Hepatocyte (in vitro differentiated cells): ENCODE results near the gene STK38. TPM values are rescaled to one million over a fixed set of nuclear protein-coding genes. Genes with fewer than 3 reads are reported as not detected.

Experiments used
- DNase-seq: peaks from one replicate; pipeline ENCODE4 v3.0.0-alpha.2; 2016; ENCODE audit warnings: low spot score
- H2AFZ ChIP-seq: fragments of 200-600 bp; sonication (generic); 2 replicates; pipeline ENCODE4 v1.6.0; 2016; ENCODE audit warnings: antibody characterized with exemption, mild to moderate bottlenecking
- H3K27ac ChIP-seq: fragments of 200-600 bp; sonication (generic); 2 replicates; pipeline ENCODE4 v1.5.1; 2016; ENCODE audit warnings: mild to moderate bottlenecking
- H3K27me3 ChIP-seq: fragments of 200-600 bp; sonication (generic); 2 replicates; pipeline ENCODE4 v1.6.1; 2016
- H3K36me3 ChIP-seq: fragments of 200-600 bp; sonication (generic); replicated peaks from 2 replicates; pipeline ENCODE4 v1.5.1; 2016; ENCODE audit warnings: low read depth; ENCODE audit not compliant: insufficient read depth
- H3K4me1 ChIP-seq: fragments of 200-600 bp; sonication (generic); 2 replicates; pipeline ENCODE4 v1.5.1; 2016; ENCODE audit warnings: mild to moderate bottlenecking, moderate library complexity; ENCODE audit not compliant: insufficient read depth
- H3K4me2 ChIP-seq: fragments of 200-600 bp; sonication (generic); 2 replicates; pipeline ENCODE4 v1.6.0; 2016
- H3K4me3 ChIP-seq: fragments of 200-600 bp; sonication (generic); 2 replicates; pipeline ENCODE4 v1.5.1; 2016; ENCODE audit warnings: mild to moderate bottlenecking
- H3K79me2 ChIP-seq: fragments of 200-600 bp; sonication (generic); 2 replicates; pipeline ENCODE4 v1.6.0; 2017; ENCODE audit warnings: mild to moderate bottlenecking
- H3K9me2 ChIP-seq: fragments of 200-600 bp; sonication (generic); replicated peaks from 2 replicates; pipeline ENCODE4 v1.6.0; 2017; ENCODE audit warnings: mild to moderate bottlenecking; ENCODE audit not compliant: insufficient read depth
- H3K9me3 ChIP-seq: fragments of 200-600 bp; sonication (generic); 2 replicates; pipeline ENCODE4 v1.5.1; 2016; ENCODE audit warnings: low read depth, mild to moderate bottlenecking
- H4K20me1 ChIP-seq: fragments of 200-600 bp; sonication (generic); 2 replicates; pipeline ENCODE4 v1.6.0; 2016; ENCODE audit warnings: mild to moderate bottlenecking; ENCODE audit not compliant: insufficient read depth, poor library complexity, severe bottlenecking
- CTCF ChIP-seq: fragments of 200-600 bp; sonication (generic); IDR thresholded peaks from 2 replicates; pipeline ENCODE4 v1.5.1; 2016; ENCODE audit warnings: antibody characterized with exemption, mild to moderate bottlenecking; ENCODE audit not compliant: poor library complexity
- EZH2 ChIP-seq: fragments of 200-600 bp; sonication (generic); IDR thresholded peaks from 2 replicates; pipeline ENCODE4 v1.6.1; 2016; ENCODE audit warnings: antibody characterized with exemption, mild to moderate bottlenecking, borderline replicate concordance
- EZH2phosphoT487 ChIP-seq: fragments of 200-600 bp; sonication (generic); IDR thresholded peaks from one replicate; pipeline ENCODE4 v1.6.1; 2018; ENCODE audit warnings: antibody characterized with exemption, mild to moderate bottlenecking, low read depth, moderate library complexity; ENCODE audit not compliant: unreplicated experiment, severe bottlenecking
- WGBS: methylation state at CpG from one replicate; pipeline ENCODE4 v1.1.6; 2016; ENCODE audit warnings: low lambda C conversion rate; ENCODE audit errors: missing lambda C conversion rate; 5-methylcytosine and 5-hydroxymethylcytosine counted together
- polyA plus RNA-seq: library from polyadenylated mRNA; unstranded; fragments of >200 nt; fragmentation: Nextera tagmentation; extraction: Ambion mirVana; gene quantifications from 2 replicates; pipeline ENCODE4 v1.2.1, GENCODE V29; 2016
- total RNA-seq: library from RNA; depleted of rRNA; stranded (reverse); fragments of >200 nt; gene quantifications from 2 replicates; pipeline ENCODE4 v1.2.3, GENCODE V29; 2014

Gene STK38
- total and polyA plus RNA-seq, 2 experiments from 2014 or later = 27.7 to 39.1 TPM

- no peaks in the 10 kb centered on the region for H4K20me1 ChIP-seq
- H2AFZ ChIP-seq = peak overlapping the region; percentile 9
- no peak for DNase-seq
- peaks cover 4% of the 10 kb centered on the region for H3K4me1 ChIP-seq
- no peaks in the 10 kb centered on the region for H3K9me2 ChIP-seq
- no peak overlapping the region for H3K4me2 ChIP-seq
- WGBS = 35% methylated on average over 3 of the region's 3 CpGs
- H3K4me3 ChIP-seq = no peak overlapping the region
- TF ChIP-seq CTCF = no peak
- TF ChIP-seq EZH2phosphoT487 = no peak
- no peak for TF ChIP-seq EZH2
- no peaks in the 10 kb centered on the region for H3K79me2 ChIP-seq
- H3K36me3 ChIP-seq = no peaks in the 10 kb centered on the region
- H3K27me3 ChIP-seq = no peaks in the 10 kb centered on the region
- no peaks in the 10 kb centered on the region for H3K9me3 ChIP-seq
- peak overlapping the region; percentile 30 for H3K27ac ChIP-seq
These were observed 16.1 kb upstream of the STK38 start for GRCh38 chr6:36563237-36563927.

GRCh38 chr6:36560822-36561221, 13.5 kb upstream of the STK38 start:
- Histone ChIP-seq H3K4me3 (no peak overlapping the region), H3K9me3 (no peaks in the 10 kb centered on the region)
- 97% methylated on average over 4 of the region's 4 CpGs for WGBS

GRCh38 chr6:36559011-36559793, 11.9 kb upstream of the STK38 start:
- no peak for TF ChIP-seq CTCF
- no peak for TF ChIP-seq EZH2
- TF ChIP-seq EZH2phosphoT487 = no peak
- Histone ChIP-seq H2AFZ (no peak overlapping the region), H3K36me3 (no peaks in the 10 kb centered on the region), H3K4me2 (no peak overlapping the region), H3K9me3 (no peaks in the 10 kb centered on the region), H3K9me2 (no peaks in the 10 kb centered on the region), H3K4me3 (no peak overlapping the region), H3K27me3 (no peaks in the 10 kb centered on the region), H3K4me1 (peaks cover 4% of the 10 kb centered on the region), H3K79me2 (no peaks in the 10 kb centered on the region), H4K20me1 (no peaks in the 10 kb centered on the region), H3K27ac (no peak overlapping the region)
- 88% methylated on average over 7 of the region's 7 CpGs for WGBS
- DNase-seq = no peak

More at GRCh38 chr6:36560822-36561221, 13.5 kb upstream of the STK38 start:
- TF ChIP-seq EZH2phosphoT487 (no peak), EZH2 (no peak), CTCF (no peak)
- Histone ChIP-seq H2AFZ (no peak overlapping the region), H4K20me1 (no peaks in the 10 kb centered on the region), H3K36me3 (no peaks in the 10 kb centered on the region), H3K4me2 (no peak overlapping the region), H3K27ac (no peak overlapping the region), H3K9me2 (no peaks in the 10 kb centered on the region), H3K79me2 (no peaks in the 10 kb centered on the region), H3K4me1 (peaks cover 4% of the 10 kb centered on the region), H3K27me3 (no peaks in the 10 kb centered on the region)
- DNase-seq = no peak
